SK-N-SH (cell line): ENCODE results near the gene RSRC1. TPM values are rescaled to one million over a fixed set of nuclear protein-coding genes. Genes with fewer than 3 reads are reported as not detected.
"Not testable (repeated sequence)": the region's sequence is repeated elsewhere in the genome, so short reads cannot be mapped to it uniquely, and the experiment has no call there.

ENCODE experiments used
- CTCF ChIA-PET: fragments of 300-600, 350-600 bp; formaldehyde crosslinking; extraction: SDS; loops from one replicate; lab custom pipeline; 2021; lab: Yijun Ruan, JAX
- POLR2A ChIA-PET: fragments of 350-600 bp; sonication (Branson Sonifier 250); formaldehyde crosslinking; extraction: SDS; loops from one replicate; lab custom pipeline; 2020; ENCODE audit warnings: antibody characterized with exemption, inconsistent platforms; lab: Yijun Ruan, JAX
- DNase-seq: peaks from one replicate; pipeline ENCODE4 v3.0.0; 2012
- H2AFZ ChIP-seq: fragments of 200-600 bp; sonication (generic); 2 replicates; pipeline ENCODE4 v1.8.1; 2016; ENCODE audit warnings: antibody characterized with exemption, mild to moderate bottlenecking, low read depth
- H3F3A ChIP-seq: fragments of 200-600 bp; sonication (generic); replicated peaks from 2 replicates; pipeline ENCODE3; 2016; ENCODE audit warnings: antibody characterized with exemption, mild to moderate bottlenecking; ENCODE audit not compliant: insufficient read depth
- H3K27ac ChIP-seq, 2 experiments: fragments of 200-500 bp in 1 of 2; fragments of 200-600 bp in 1 of 2; sonication (Bioruptor generic) in 1 of 2; sonication (generic), shearing (Covaris generic) in 1 of 2; 2 replicates each; pipeline versions ENCODE4 v1.5.1 to v1.6.1; 2014 to 2016; ENCODE audit warnings: low read depth in 2 of 2, inconsistent platforms in 1 of 2, low read length in 1 of 2, mild to moderate bottlenecking in 1 of 2, mixed read lengths in 1 of 2
- H3K27me3 ChIP-seq: fragments of 200-600 bp; sonication (generic), shearing (Covaris generic); 2 replicates; pipeline ENCODE4 v1.6.1; 2016; ENCODE audit warnings: mixed run types; ENCODE audit not compliant: insufficient read depth
- H3K36me3 ChIP-seq, 2 experiments: fragments of 200-500 bp in 1 of 2; fragments of 200-600 bp in 1 of 2; sonication (Bioruptor generic) in 1 of 2; sonication (generic) in 1 of 2; replicated peaks in 1 of 2; 2 replicates each; pipeline versions ENCODE3 to v1.5.1; 2014 to 2016; ENCODE audit warnings: low read length in 1 of 2, mild to moderate bottlenecking in 1 of 2; ENCODE audit not compliant: insufficient read depth in 2 of 2, control insufficient read depth in 1 of 2
- H3K4me1 ChIP-seq, 2 experiments: fragments of 200-500 bp in 1 of 2; fragments of 200-600 bp in 1 of 2; sonication (Bioruptor generic) in 1 of 2; sonication (generic), shearing (Covaris generic) in 1 of 2; 2 replicates each; pipeline versions ENCODE4 v1.5.1 to v1.6.1; 2014 to 2016; ENCODE audit warnings: low read depth in 1 of 2, low read length in 1 of 2, mixed run types in 1 of 2; ENCODE audit not compliant: insufficient read depth in 2 of 2, control insufficient read depth in 1 of 2
- H3K4me2 ChIP-seq: fragments of 200-600 bp; sonication (generic), shearing (Covaris generic); 2 replicates; pipeline ENCODE4 v1.6.1; 2017; ENCODE audit warnings: mixed run types
- H3K4me3 ChIP-seq, 2 experiments: fragments of 200-500 bp in 1 of 2; fragments of 200-600 bp in 1 of 2; sonication (Bioruptor generic) in 1 of 2; sonication (generic), shearing (Covaris generic) in 1 of 2; 2 replicates each; pipeline versions ENCODE4 v1.5.1 to v1.8.1; 2014 to 2016; ENCODE audit warnings: low read depth in 2 of 2, inconsistent platforms in 1 of 2, low read length in 1 of 2, mild to moderate bottlenecking in 1 of 2, mixed read lengths in 1 of 2, moderate library complexity in 1 of 2
- H3K79me2 ChIP-seq: fragments of 200-600 bp; sonication (generic); 2 replicates; pipeline ENCODE4 v1.8.1; 2017; ENCODE audit warnings: mild to moderate bottlenecking; ENCODE audit not compliant: insufficient read depth
- H3K9ac ChIP-seq: fragments of 200-600 bp; sonication (generic); 2 replicates; pipeline ENCODE4 v1.6.1; 2017; ENCODE audit warnings: mixed run types
- H3K9me2 ChIP-seq: fragments of 200-600 bp; sonication (generic); 2 replicates; pipeline ENCODE4 v1.6.1; 2017; ENCODE audit warnings: mixed run types
- H3K9me3 ChIP-seq: fragments of 200-600 bp; sonication (generic); 2 replicates; pipeline ENCODE4 v1.6.1; 2017; ENCODE audit warnings: mixed run types, mild to moderate bottlenecking, moderate library complexity
- H4K20me1 ChIP-seq: fragments of 200-600 bp; sonication (generic); 2 replicates; pipeline ENCODE4 v1.6.1; 2017; ENCODE audit warnings: mild to moderate bottlenecking, mixed run types; ENCODE audit not compliant: insufficient read depth
- FOXJ3 ChIP-seq: sonication (generic); formaldehyde crosslinking; IDR thresholded peaks from 2 replicates; pipeline ENCODE4 v1.5.1; 2020; ENCODE audit warnings: mild to moderate bottlenecking, missing genetic modification reagents
- GATA2 ChIP-seq: sonication (generic); formaldehyde crosslinking; IDR thresholded peaks from 2 replicates; pipeline ENCODE4 v1.5.0; 2020; ENCODE audit warnings: mild to moderate bottlenecking, missing genetic modification reagents
- NFIC ChIP-seq: IDR thresholded peaks from 2 replicates; pipeline ENCODE4 v1.4.0; 2012; ENCODE audit warnings: borderline replicate concordance
- RCOR1 ChIP-seq: fragments of 150-350 bp; IDR thresholded peaks from 2 replicates; pipeline ENCODE4 v1.6.1; 2017; ENCODE audit warnings: antibody characterized with exemption, low read length
- TAF1 ChIP-seq: IDR thresholded peaks from 2 replicates; pipeline ENCODE4 v1.6.1; 2012; ENCODE audit warnings: low read depth, mild to moderate bottlenecking, low read length, moderate library complexity, borderline replicate concordance
- TCF12 ChIP-seq: IDR thresholded peaks from 2 replicates; pipeline ENCODE4 v1.4.0; 2012
- WGBS: methylation state at CpG from one replicate; pipeline ENCODE4 v1.1.6; 2017; ENCODE audit warnings: low lambda C conversion rate; 5-methylcytosine and 5-hydroxymethylcytosine counted together
- polyA plus RNA-seq, 3 experiments: library from polyadenylated mRNA; depleted of rRNA; stranded (reverse); fragments of >200 nt; gene quantifications; 2 replicates each; pipeline ENCODE4 v1.2.3, GENCODE V29; 2012

Gene RSRC1
- polyA plus RNA-seq, 1 of the 3 experiments (the other 2 are of a cell fraction) = 4.5 TPM

GRCh38 chr3:158407844-158408517, 298.1 kb downstream of the RSRC1 start:
- Histone ChIP-seq H2AFZ (no peak overlapping the region), H3K27ac (peak overlapping the region in 1 of 2 experiments; percentile 97; a peak in 3 of 4 replicates), H3K4me1 (peaks cover 0 to 26% of the 10 kb centered on the region in 2 experiments; a peak in 2 of 4 replicates), H3K9me3 (no peaks in the 10 kb centered on the region), H3K27me3 (no peaks in the 10 kb centered on the region), H3K36me3 (peaks cover 0 to under 1% of the 10 kb centered on the region in 2 experiments), H3K4me2 (no peak overlapping the region), H3K4me3 (no peak overlapping the region), H3F3A (peaks cover 3% of the 10 kb centered on the region), H3K79me2 (no peaks in the 10 kb centered on the region), H3K9me2 (no peaks in the 10 kb centered on the region), H4K20me1 (no peaks in the 10 kb centered on the region), H3K9ac (no peak overlapping the region)
- WGBS = 48% methylated on average over 4 of the region's 4 CpGs
- ChIA-PET POLR2A (no interaction called here), CTCF (interaction anchor here (0.7 to 1.4 kb wide), 3 partner anchors 26 to 254 kb away, joined by 3 to 4 read pairs (median 3); no protein-coding TSS in a partner anchor)
- DNase-seq = no peak
- TF ChIP-seq GATA2 (CRISPR knock-in tag) (peak; percentile 50), TAF1 (no peak)

- H3K79me2 ChIP-seq, H3K36me3 ChIP-seq, H3F3A ChIP-seq, DNase-seq, H3K4me2 ChIP-seq, H3K27me3 ChIP-seq, H4K20me1 ChIP-seq, POLR2A ChIA-PET, H3K9ac ChIP-seq, H3K9me3 ChIP-seq, CTCF ChIA-PET, H3K9me2 ChIP-seq, H2AFZ ChIP-seq, H3K4me3 ChIP-seq: not testable (repeated sequence)
- TF ChIP-seq TCF12 (peak; percentile 67), NFIC (peak; percentile 37; the same call in 1 of the 2 replicates), GATA2 (CRISPR knock-in tag) (0 out of 2 replicates have a peak, but pooled peaks have one; percentile 11), FOXJ3 (CRISPR knock-in tag) (0 out of 2 replicates have a peak, but pooled peaks have one; percentile 16), RCOR1 (peak; percentile 63; the same call in 1 of the 2 replicates)
- H3K4me1 ChIP-seq = peaks cover 0 to 24% of the 10 kb centered on the region in 2 experiments; a peak in 2 of 4 replicates
- H3K27ac ChIP-seq = peak overlapping the region in 1 of 2 experiments; percentile 97; a peak in 2 of 4 replicates
- 46% methylated on average over 5 of the region's 5 CpGs for WGBS
Measured at GRCh38 chr3:158408518-158408897, 298.6 kb downstream of the RSRC1 start.

DNA sequence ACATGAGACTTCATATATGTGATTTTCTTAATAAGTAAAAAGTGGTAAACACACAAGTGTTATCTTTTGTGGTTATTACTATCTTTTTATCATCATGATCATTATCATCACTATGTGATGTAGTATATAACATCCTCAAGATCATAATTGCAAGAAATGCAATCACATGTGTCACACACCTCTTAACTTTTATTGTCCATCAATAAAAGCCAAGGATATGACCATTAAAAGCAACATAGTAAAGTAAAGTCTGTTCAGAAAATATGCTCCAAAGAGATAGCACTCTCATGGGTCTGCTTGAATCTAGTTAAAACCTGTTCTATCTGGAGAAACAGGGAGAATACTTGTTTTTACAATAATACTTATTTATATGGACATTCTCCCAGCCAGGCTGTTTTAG, 308.1 kb downstream of the RSRC1 start:
- CTCF ChIA-PET = interaction anchor here (1.9 kb wide), 1 partner anchor 16 kb away, joined by 6 read pairs; no protein-coding TSS in a partner anchor
- no peak overlapping the region for H3K9ac ChIP-seq
- no peak overlapping the region for H3K4me2 ChIP-seq
- no peaks in the 10 kb centered on the region for H3K4me1 ChIP-seq
- H3F3A ChIP-seq = no peaks in the 10 kb centered on the region
- H3K27me3 ChIP-seq = no peaks in the 10 kb centered on the region
- no peak overlapping the region for H2AFZ ChIP-seq
- no peak overlapping the region for H3K4me3 ChIP-seq
- no peaks in the 10 kb centered on the region for H4K20me1 ChIP-seq
- H3K79me2 ChIP-seq = no peaks in the 10 kb centered on the region
- no peak for TF ChIP-seq TAF1
- no peak for TF ChIP-seq FOXJ3 (CRISPR knock-in tag)
- TF ChIP-seq, all 33 proteins: peak for 0
- Histone ChIP-seq H3K36me3 (peaks cover 0 to 3% of the 10 kb centered on the region in 2 experiments), H3K9me3 (no peaks in the 10 kb centered on the region), H3K9me2 (no peaks in the 10 kb centered on the region), H3K27ac (no peak overlapping the region)
- POLR2A ChIA-PET = no interaction called here
- DNase-seq = no peak
